Skeletal muscle satellite cell (primary cell): ENCODE results near the gene WDR64. TPM values are rescaled to one million over a fixed set of nuclear protein-coding genes. Genes with fewer than 3 reads are reported as not detected.

Source experiments
- H3K27me3 ChIP-seq: 2 replicates; pipeline ENCODE4 v1.7.0; 2013; ENCODE audit warnings: low read length; ENCODE audit not compliant: control insufficient read depth, insufficient read depth
- H3K36me3 ChIP-seq: 2 replicates; pipeline ENCODE4 v1.7.0; 2013; ENCODE audit warnings: mild to moderate bottlenecking, control low read depth, low read length; ENCODE audit not compliant: insufficient read depth
- H3K4me1 ChIP-seq: 2 replicates; pipeline ENCODE4 v1.7.0; 2013; ENCODE audit warnings: low read length; ENCODE audit not compliant: control insufficient read depth, insufficient read depth
- H3K4me2 ChIP-seq: 2 replicates; pipeline ENCODE4 v1.7.0; 2013; ENCODE audit warnings: mild to moderate bottlenecking, low read length
- H3K4me3 ChIP-seq: 2 replicates; pipeline ENCODE4 v1.7.0; 2013; ENCODE audit warnings: low read length
- H3K9ac ChIP-seq: 2 replicates; pipeline ENCODE4 v1.7.0; 2013; ENCODE audit warnings: mild to moderate bottlenecking, low read depth, low read length, moderate library complexity
- H3K9me3 ChIP-seq: replicated peaks from 2 replicates; pipeline ENCODE4 v1.7.0; 2013; ENCODE audit warnings: mild to moderate bottlenecking, control low read depth, low read length
- total RNA-seq: library from RNA; depleted of rRNA; stranded (reverse); fragments of >200 nt; gene quantifications from 2 replicates; pipeline ENCODE4 v1.2.3, GENCODE V29; 2012; rRNA removed

The WDR64 gene
- not detected in 2 replicates for total RNA-seq

DNA sequence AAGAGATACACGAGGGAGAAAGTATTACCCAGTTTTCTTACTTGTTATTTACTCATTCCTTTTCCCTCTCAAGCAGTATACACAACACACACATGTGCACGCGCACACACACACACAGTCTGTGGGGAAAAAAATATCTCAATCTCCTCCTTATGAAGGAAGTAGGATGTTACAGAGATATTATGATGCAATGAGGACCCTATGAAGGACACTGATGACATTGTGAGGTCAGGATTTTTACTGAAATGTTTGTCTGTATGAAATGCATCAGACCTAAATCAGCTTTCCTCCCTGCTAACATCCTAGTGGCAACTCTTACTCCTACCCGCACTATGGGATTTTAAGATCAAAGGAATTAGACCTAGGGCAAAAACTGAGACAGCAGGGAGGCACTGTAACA is at the start of gene WDR64:
TSS of gene WDR64 (plus strand) at position 270 of the 400 bp plus-strand sequence. CDS start 204 bp downstream, outside the sequence.
- Histone ChIP-seq H3K9me3 (no peaks in the 10 kb centered on the region), H3K27me3 (no peaks in the 10 kb centered on the region), H3K4me2 (no peak within 1 kb of the TSS), H3K9ac (no peak within 1 kb of the TSS), H3K36me3 (no peaks in the 10 kb centered on the region), H3K4me3 (no peak within 1 kb of the TSS), H3K4me1 (peaks cover 9% of the 10 kb centered on the region)

GRCh38 chr1:241603731-241604245 is 48.3 kb upstream of the WDR64 start:
- H3K4me3 ChIP-seq, result peak overlapping the region; percentile 15
- peak overlapping the region; percentile 66 for H3K4me2 ChIP-seq
- H3K36me3 ChIP-seq, result no peaks in the 10 kb centered on the region
- no peaks in the 10 kb centered on the region for H3K27me3 ChIP-seq
- peaks cover 51% of the 10 kb centered on the region for H3K4me1 ChIP-seq
- no peaks in the 10 kb centered on the region for H3K9me3 ChIP-seq
- peak overlapping the region; percentile 28 for H3K9ac ChIP-seq

- Histone ChIP-seq H3K4me2 (no peak overlapping the region), H3K27me3 (no peaks in the 10 kb centered on the region), H3K4me1 (peaks cover 62% of the 10 kb centered on the region), H3K9me3 (no peaks in the 10 kb centered on the region), H3K4me3 (no peak overlapping the region), H3K9ac (no peak overlapping the region), H3K36me3 (no peaks in the 10 kb centered on the region)
Measured at GRCh38 chr1:241605146-241605805, 46.8 kb upstream of the WDR64 start.

DNA sequence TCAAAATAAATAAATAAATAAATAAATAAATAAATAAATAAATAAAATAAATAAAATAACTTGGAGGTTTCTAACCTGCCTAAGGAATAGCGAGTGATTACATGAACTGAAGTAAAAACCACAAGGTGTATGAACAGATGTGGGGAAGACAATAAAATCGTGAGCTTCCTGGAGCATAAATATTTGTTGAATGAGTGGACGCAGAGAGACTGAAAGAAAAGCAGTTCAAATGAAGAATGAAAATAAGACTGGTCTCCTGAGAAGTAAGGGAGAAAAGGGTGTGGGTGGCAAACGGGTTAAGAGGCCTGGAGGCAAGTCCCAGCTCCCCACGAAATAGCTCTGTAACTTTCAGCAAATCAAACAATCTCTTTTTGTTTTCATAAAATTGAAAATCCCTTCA is 45.5 kb upstream of the WDR64 start:
- Histone ChIP-seq H3K36me3 (no peaks in the 10 kb centered on the region), H3K4me3 (no peak overlapping the region), H3K4me2 (no peak overlapping the region), H3K4me1 (peaks cover 56% of the 10 kb centered on the region), H3K27me3 (no peaks in the 10 kb centered on the region), H3K9me3 (no peaks in the 10 kb centered on the region), H3K9ac (no peak overlapping the region)

- peaks cover 65% of the 10 kb centered on the region for H3K4me1 ChIP-seq
- H3K4me3 ChIP-seq, result no peak overlapping the region
- no peak overlapping the region for H3K4me2 ChIP-seq
- no peak overlapping the region for H3K9ac ChIP-seq
- H3K9me3 ChIP-seq, result no peaks in the 10 kb centered on the region
- no peaks in the 10 kb centered on the region for H3K36me3 ChIP-seq
- H3K27me3 ChIP-seq, result no peaks in the 10 kb centered on the region
Measured at GRCh38 chr1:241607497-241607896, 44.6 kb upstream of the WDR64 start.

DNA sequence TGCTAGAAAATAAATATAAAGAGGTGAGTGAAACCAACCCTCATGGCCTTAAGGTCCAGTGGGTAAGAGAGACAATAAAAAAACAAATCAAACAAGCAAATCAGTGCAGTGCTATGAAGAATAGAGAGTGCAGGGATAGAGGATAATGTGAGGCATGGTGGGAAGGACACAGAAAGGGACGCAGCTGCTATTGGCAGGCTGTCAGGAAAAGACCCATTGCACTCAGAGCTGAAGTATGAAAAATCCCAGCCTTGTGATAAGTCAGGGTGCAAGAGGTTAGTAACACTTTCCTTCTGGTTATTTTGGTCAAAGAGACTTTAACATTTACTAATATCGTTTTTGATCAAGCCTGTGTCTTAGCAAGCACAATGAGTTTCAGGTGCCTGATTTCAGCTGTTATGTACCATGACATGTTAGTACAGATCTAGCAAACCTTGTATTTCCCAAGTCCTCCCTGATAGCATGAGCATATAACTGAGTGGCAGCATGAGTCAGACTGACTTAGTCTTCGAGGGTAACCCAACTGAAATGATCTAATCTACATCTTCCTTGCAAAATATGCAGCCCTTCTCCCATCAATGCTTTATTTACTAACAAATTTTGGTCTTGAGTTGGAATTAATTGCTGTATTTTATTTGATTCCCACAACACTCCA is 43.6 kb upstream of the WDR64 start:
- Histone ChIP-seq H3K4me3 (no peak overlapping the region), H3K9ac (no peak overlapping the region), H3K9me3 (no peaks in the 10 kb centered on the region), H3K27me3 (no peaks in the 10 kb centered on the region), H3K4me1 (peaks cover 62% of the 10 kb centered on the region), H3K36me3 (no peaks in the 10 kb centered on the region), H3K4me2 (peak overlapping the region; percentile 30)

DNA sequence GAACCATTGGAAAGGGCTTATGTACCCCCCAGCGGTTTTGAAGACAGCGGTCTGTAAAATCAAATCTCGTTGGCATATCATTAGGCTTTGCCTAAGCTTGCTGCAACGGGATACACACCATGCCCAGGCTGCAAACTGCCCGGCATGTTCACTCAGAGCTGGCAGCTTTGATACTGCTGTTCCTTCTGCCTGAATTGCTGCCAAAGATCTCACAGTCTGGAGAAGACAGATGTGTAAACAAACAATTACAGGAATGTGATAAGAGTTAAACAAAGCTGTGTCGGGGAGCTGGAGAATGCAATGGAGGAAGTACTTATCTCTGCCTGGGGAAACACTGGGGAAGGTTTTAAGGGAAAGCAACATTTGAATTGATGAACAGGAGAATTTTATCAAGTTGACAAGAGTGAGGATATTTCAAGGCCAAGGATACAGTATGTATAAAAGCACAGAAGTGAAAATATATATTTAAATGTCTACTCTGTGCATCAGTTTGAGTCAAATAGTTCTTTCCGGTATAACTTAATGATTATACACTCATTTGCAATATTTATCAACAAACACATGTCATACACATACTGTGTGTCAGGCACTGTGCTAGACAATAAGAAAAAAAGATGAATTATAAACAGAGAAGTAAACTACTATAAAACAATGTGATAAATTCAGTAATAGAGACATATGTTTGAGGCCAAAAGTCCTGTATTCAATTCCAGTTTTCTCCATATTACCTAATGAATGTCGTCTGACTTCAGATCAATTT is 41.8 kb upstream of the WDR64 start:
- Histone ChIP-seq H3K9ac (no peak overlapping the region), H3K36me3 (no peaks in the 10 kb centered on the region), H3K4me1 (peaks cover 54% of the 10 kb centered on the region), H3K4me3 (no peak overlapping the region), H3K27me3 (no peaks in the 10 kb centered on the region), H3K9me3 (no peaks in the 10 kb centered on the region), H3K4me2 (peak overlapping the region; percentile 11)

GRCh38 chr1:241611063-241611462 is 41.0 kb upstream of the WDR64 start:
- no peak overlapping the region for H3K4me2 ChIP-seq
- H3K4me3 ChIP-seq, result no peak overlapping the region
- H3K4me1 ChIP-seq, result peaks cover 56% of the 10 kb centered on the region
- no peaks in the 10 kb centered on the region for H3K27me3 ChIP-seq
- no peaks in the 10 kb centered on the region for H3K9me3 ChIP-seq
- no peak overlapping the region for H3K9ac ChIP-seq
- H3K36me3 ChIP-seq, result no peaks in the 10 kb centered on the region

- no peaks in the 10 kb centered on the region for H3K9me3 ChIP-seq
- no peaks in the 10 kb centered on the region for H3K36me3 ChIP-seq
- no peak overlapping the region for H3K4me3 ChIP-seq
- H3K27me3 ChIP-seq, result no peaks in the 10 kb centered on the region
- H3K4me1 ChIP-seq, result peaks cover 52% of the 10 kb centered on the region
- H3K4me2 ChIP-seq, result no peak overlapping the region
- H3K9ac ChIP-seq, result peak overlapping the region; percentile 42
Measured at GRCh38 chr1:241611736-241612135, 40.3 kb upstream of the WDR64 start.

GRCh38 chr1:241612533-241613477 is 39.3 kb upstream of the WDR64 start:
- peak overlapping the region; percentile 42 for H3K9ac ChIP-seq
- no peaks in the 10 kb centered on the region for H3K36me3 ChIP-seq
- H3K4me1 ChIP-seq, result peaks cover 48% of the 10 kb centered on the region
- H3K4me2 ChIP-seq, result peak overlapping the region; percentile 62
- H3K9me3 ChIP-seq, result no peaks in the 10 kb centered on the region
- no peaks in the 10 kb centered on the region for H3K27me3 ChIP-seq
- peak overlapping the region; percentile 43 for H3K4me3 ChIP-seq
